Prostate gland (tissue), 2 donors: ENCODE data around the gene ADARB2.

Source experiments
- CTCF ChIP-seq, 4 experiments: fragments of 200-600 bp in 2 of 4; fragments of 450-650 bp in 2 of 4; sonication (generic) in 2 of 4; IDR thresholded peaks; 1 replicate in 3 of 4; 2 replicates in 1 of 4; pipeline ENCODE4 v1.5.1; 2016 to 2019; ENCODE audit warnings: antibody characterized with exemption in 4 of 4, mild to moderate bottlenecking in 2 of 4, moderate library complexity in 2 of 4
- POLR2AphosphoS5 ChIP-seq: sonication (generic); formaldehyde crosslinking; IDR thresholded peaks from one replicate; pipeline ENCODE4 v1.6.1; 2017; ENCODE audit warnings: antibody characterized with exemption

- TF ChIP-seq POLR2AphosphoS5 (no peak), CTCF (IDR thresholded peaks at IDR 0.05) (no peak)
These were observed 521.3 kb downstream of the ADARB2 start for GRCh38 chr10:1215862-1216573.
